ENCODE measurements around the gene FBP1. TPM values are rescaled to one million over a fixed set of nuclear protein-coding genes. Genes with fewer than 3 reads are reported as not detected.

The FBP1 gene
- total RNA-seq, 6 experiments from 2014 or later: not detected

GRCh38 chr9:94672811-94673487, 33.6 kb upstream of the FBP1 start:
- TF ChIP-seq, protein P1, sequence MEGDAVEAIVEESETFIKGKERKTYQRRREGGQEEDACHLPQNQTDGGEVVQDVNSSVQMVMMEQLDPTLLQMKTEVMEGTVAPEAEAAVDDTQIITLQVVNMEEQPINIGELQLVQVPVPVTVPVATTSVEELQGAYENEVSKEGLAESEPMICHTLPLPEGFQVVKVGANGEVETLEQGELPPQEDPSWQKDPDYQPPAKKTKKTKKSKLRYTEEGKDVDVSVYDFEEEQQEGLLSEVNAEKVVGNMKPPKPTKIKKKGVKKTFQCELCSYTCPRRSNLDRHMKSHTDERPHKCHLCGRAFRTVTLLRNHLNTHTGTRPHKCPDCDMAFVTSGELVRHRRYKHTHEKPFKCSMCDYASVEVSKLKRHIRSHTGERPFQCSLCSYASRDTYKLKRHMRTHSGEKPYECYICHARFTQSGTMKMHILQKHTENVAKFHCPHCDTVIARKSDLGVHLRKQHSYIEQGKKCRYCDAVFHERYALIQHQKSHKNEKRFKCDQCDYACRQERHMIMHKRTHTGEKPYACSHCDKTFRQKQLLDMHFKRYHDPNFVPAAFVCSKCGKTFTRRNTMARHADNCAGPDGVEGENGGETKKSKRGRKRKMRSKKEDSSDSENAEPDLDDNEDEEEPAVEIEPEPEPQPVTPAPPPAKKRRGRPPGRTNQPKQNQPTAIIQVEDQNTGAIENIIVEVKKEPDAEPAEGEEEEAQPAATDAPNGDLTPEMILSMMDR (IDR thresholded peaks at IDR 0.05): no peak
- Mint-ChIP-seq H3K27me3 (ENCODE audit: insufficient read depth) (peaks cover 3% of the 10 kb centered on the region; the same call in 1 of the 2 replicates), H3K36me3 (ENCODE audit: low read depth) (no peaks in the 10 kb centered on the region), H3K4me1 (ENCODE audit: low read depth) (peaks cover 50% of the 10 kb centered on the region), H3K4me3 (peak overlapping the region; percentile 73), H3K27ac (peak overlapping the region; percentile 89), H3K9me3 (no peaks in the 10 kb centered on the region)
- peak; percentile 81 for DNase-seq

DNA sequence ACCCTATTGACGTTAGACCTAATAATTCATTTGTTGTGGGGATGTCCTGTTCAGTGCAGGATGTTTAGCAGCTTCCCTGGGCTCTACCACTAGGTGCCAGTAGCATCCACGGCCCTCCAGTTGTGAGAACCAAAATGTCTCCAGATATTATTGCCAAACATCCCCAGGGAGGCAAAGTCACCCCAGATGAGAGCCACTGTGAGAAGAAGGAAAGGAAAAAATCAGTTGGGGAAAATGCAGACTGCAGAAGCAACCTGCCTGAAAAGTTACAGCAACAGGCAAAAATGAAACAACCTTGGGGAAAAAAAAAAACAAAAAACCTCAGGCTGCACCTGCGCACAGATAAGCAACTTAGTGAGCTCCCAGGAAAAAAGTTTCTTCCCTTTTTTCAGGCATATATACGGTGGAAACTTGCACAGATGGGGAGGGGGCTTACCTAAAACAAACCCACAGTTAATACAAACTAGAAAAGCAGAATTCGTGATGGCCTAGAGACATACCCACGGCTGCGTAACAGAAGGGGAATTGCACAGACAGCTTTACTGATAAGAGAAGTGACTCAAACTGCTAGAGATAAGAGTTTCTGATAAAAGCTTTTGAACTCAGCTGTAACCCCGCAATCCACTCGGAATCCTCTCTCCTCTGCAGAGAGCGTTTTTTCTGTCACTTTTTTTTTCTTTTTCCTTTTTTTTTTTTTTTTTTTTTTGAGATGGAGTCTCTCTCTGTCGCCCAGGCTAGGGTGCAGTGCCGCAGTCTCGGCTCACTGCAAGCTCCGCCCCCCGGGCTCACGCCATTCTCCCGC, 29.8 kb upstream of the FBP1 start:
- Mint-ChIP-seq H3K9me3 (no peaks in the 10 kb centered on the region), H3K27me3 (ENCODE audit: insufficient read depth) (peaks cover 2% of the 10 kb centered on the region; the same call in 1 of the 2 replicates), H3K4me3 (peak overlapping the region; percentile 79), H3K27ac (no peak overlapping the region), H3K4me1 (ENCODE audit: low read depth) (peaks cover 44% of the 10 kb centered on the region), H3K36me3 (ENCODE audit: low read depth) (no peaks in the 10 kb centered on the region)
- peak; percentile 67 for DNase-seq
- TF ChIP-seq, protein P1 (IDR thresholded peaks at IDR 0.05): peak; percentile 85

- TF ChIP-seq, protein P1 (IDR thresholded peaks at IDR 0.05): no peak
- peaks cover 39% of the 10 kb centered on the region for H3K4me1 Mint-ChIP-seq (ENCODE audit: low read depth)
- DNase-seq: no peak
- no peak overlapping the region; the same call in 1 of the 2 replicates for H3K27ac Mint-ChIP-seq
- H3K36me3 Mint-ChIP-seq (ENCODE audit: low read depth): no peaks in the 10 kb centered on the region
- H3K4me3 Mint-ChIP-seq: no peak overlapping the region; the same call in 1 of the 2 replicates
- H3K9me3 Mint-ChIP-seq: no peaks in the 10 kb centered on the region
- peaks cover 6% of the 10 kb centered on the region; the same call in 1 of the 2 replicates for H3K27me3 Mint-ChIP-seq (ENCODE audit: insufficient read depth)
These were observed 29.2 kb upstream of the FBP1 start for GRCh38 chr9:94668418-94668927.

DNA sequence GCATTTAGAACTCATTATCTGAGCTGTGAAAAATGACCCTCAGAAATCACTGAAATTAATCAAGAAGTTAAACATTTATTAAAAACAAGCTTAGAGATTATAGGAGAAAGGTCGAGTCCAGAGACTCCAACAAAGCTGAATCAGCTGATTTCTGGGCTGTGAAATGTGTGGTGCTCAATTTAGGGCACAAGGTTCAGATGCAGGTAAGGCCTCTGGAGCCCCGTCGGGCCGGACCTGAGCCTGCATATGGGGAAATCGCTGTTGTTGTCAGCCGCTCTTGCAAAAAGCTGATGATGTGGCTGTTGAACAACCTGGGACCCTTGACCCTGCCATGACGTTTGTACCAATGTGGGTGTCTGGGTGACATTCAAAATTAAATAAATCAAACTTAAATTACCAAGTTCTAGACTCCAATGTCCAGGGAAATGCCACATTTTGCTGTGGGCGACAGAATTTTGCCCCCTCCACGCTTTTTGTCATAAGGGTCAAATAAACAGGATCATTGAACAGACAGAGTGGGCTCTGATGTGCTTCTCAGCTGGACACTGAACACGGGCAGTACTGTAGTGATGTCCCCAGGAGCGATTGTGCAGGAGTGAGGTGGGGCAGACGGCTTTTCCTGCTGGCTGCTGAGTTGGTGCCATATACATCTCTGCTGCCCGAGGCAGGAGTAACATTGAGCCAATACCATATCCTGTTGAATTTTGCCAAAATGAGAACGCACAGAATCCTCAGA, 27.2 kb upstream of the FBP1 start:
- no peak for DNase-seq
- TF ChIP-seq, protein P1 (IDR thresholded peaks at IDR 0.05): no peak
- Mint-ChIP-seq H3K27ac (no peak overlapping the region), H3K4me1 (ENCODE audit: low read depth) (peaks cover 26% of the 10 kb centered on the region), H3K36me3 (ENCODE audit: low read depth) (no peaks in the 10 kb centered on the region), H3K9me3 (no peaks in the 10 kb centered on the region), H3K27me3 (ENCODE audit: insufficient read depth) (peaks cover 6% of the 10 kb centered on the region; the same call in 1 of the 2 replicates), H3K4me3 (no peak overlapping the region)

DNA sequence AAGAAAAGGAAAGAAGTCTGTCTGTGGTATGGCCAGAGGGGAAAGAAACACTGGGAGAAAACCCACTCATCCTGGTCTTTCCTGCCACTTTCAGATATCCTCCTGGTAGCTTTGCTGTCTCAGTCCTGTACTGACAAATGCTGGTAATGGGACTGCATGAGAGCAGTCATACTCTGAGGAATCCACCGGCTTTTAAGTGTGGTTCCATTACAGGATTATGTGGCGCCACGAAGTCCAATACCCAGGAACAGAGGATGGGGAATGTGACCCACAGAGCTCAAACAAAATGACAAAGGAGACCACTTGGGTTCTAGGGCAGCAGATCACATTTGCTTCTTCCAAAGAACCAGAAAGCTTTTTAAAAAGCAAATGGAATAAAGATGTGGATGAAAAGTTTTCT, 26.3 kb upstream of the FBP1 start:
- H3K36me3 Mint-ChIP-seq (ENCODE audit: low read depth): no peaks in the 10 kb centered on the region
- H3K27me3 Mint-ChIP-seq (ENCODE audit: insufficient read depth): peaks cover 6% of the 10 kb centered on the region
- H3K27ac Mint-ChIP-seq: peak overlapping the region; percentile 60
- H3K4me3 Mint-ChIP-seq: peak overlapping the region; percentile 5; the same call in 1 of the 2 replicates
- no peak for DNase-seq
- H3K9me3 Mint-ChIP-seq: no peaks in the 10 kb centered on the region
- H3K4me1 Mint-ChIP-seq (ENCODE audit: low read depth): peaks cover 26% of the 10 kb centered on the region
- TF ChIP-seq, protein P1 (IDR thresholded peaks at IDR 0.05): no peak
